Endothelial cell of umbilical vein (primary cell): ENCODE measurements around the gene EBF4.

Experiments used
- CTCF ChIP-seq, 2 donors: IDR thresholded peaks; 1 replicate in 1 of 2; 2 replicates in 1 of 2; pipeline ENCODE4 v1.5.1; 2011; ENCODE audit warnings: low read length in 2 of 2, mild to moderate bottlenecking in 2 of 2, moderate library complexity in 2 of 2, control low read depth in 1 of 2, inconsistent platforms in 1 of 2, low read depth in 1 of 2; ENCODE audit not compliant: insufficient read depth in 1 of 2; ENCODE audit errors: extremely low read depth in 1 of 2
- EZH2 ChIP-seq: IDR thresholded peaks from 2 replicates; pipeline ENCODE4 v1.6.1; 2012; ENCODE audit warnings: borderline replicate concordance, low read depth, mild to moderate bottlenecking, moderate library complexity, low read length, inconsistent platforms; ENCODE audit not compliant: severe bottlenecking
- FOS ChIP-seq: IDR thresholded peaks from 2 replicates; pipeline ENCODE4 v1.6.1; 2011; ENCODE audit warnings: mild to moderate bottlenecking, low read length, moderate library complexity, borderline replicate concordance; ENCODE audit not compliant: insufficient read depth
- GATA2 ChIP-seq: IDR thresholded peaks from 2 replicates; pipeline ENCODE4 v1.7.0; 2011; ENCODE audit warnings: low read depth, mild to moderate bottlenecking, moderate library complexity, mixed read lengths, low read length; ENCODE audit not compliant: insufficient read length, insufficient read depth
- MAX ChIP-seq: IDR thresholded peaks from 2 replicates; pipeline ENCODE4 v1.6.1; 2011; ENCODE audit not compliant: insufficient read depth, insufficient read length
- MYC ChIP-seq: IDR thresholded peaks from one replicate; pipeline ENCODE4 v1.6.1; 2011; ENCODE audit warnings: mild to moderate bottlenecking, low read depth, low read length
- POLR2A ChIP-seq: IDR thresholded peaks from 2 replicates; pipeline ENCODE4 v1.6.1; 2012; ENCODE audit warnings: low read depth, mild to moderate bottlenecking, control low read depth, low read length
- POLR2AphosphoS5 ChIP-seq: IDR thresholded peaks from 2 replicates; pipeline ENCODE4 v1.6.1; 2012; ENCODE audit warnings: low read depth, mild to moderate bottlenecking, control low read depth, low read length, moderate library complexity; ENCODE audit not compliant: insufficient read depth

GRCh38 chr20:2657674-2658073 lies 34.9 kb upstream of the EBF4 start:
- TF ChIP-seq CTCF (IDR thresholded peaks at IDR 0.05; ENCODE audit: extremely low read depth in 1 of 2, insufficient read depth in 1 of 2, low read depth in 1 of 2, low read length in 2 of 2), result no peak
- TF ChIP-seq EZH2, result no peak
- no peak for TF ChIP-seq POLR2A
- no peak for TF ChIP-seq MAX
- TF ChIP-seq POLR2AphosphoS5, result no peak
- TF ChIP-seq FOS, result no peak
- TF ChIP-seq GATA2, result no peak
- no peak for TF ChIP-seq MYC
